ENCODE measurements around the gene SLC11A2. TPM values are rescaled to one million over a fixed set of nuclear protein-coding genes. Genes with fewer than 3 reads are reported as not detected.

Gene SLC11A2
- total and polyA plus RNA-seq, 2 of the 8 experiments (the other 6 are each of a cell fraction or from before 2014, with no cell fraction given) = 55.0 to 61.5 TPM

DNA sequence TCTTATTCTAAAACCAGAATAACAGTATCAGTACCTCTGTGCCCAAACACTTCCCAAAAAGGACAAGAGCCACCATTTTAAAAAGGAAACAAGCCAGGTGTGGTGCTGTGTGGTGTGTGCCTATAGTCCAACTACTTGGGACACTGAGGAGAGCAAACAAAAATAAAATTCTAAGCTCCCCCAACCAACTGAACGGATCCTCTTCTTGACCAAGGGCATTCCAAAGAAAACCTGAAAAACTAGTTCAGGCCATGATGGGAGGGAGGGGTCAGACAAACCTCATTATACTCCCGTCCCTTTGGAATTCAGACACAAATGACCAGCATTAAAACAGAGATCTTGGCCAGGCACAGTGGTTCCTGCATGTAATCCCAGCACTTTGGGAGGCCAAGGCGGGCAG lies 20.5 kb downstream of the SLC11A2 start (continued):
- TF ChIP-seq RBBP5 (IDR thresholded peaks at IDR 0.05; ENCODE audit: borderline replicate concordance, low read depth, low read length) (peak; percentile 52; the same call in 1 of the 2 replicates), BCL11A (IDR thresholded peaks at IDR 0.05; ENCODE audit: low read depth in 2 of 2, low read length in 2 of 2) (no peak), HDAC6 (IDR thresholded peaks at IDR 0.05; ENCODE audit: low read depth, low read length) (no peak), JUN (IDR thresholded peaks at IDR 0.05; ENCODE audit: low read depth, low read length) (no peak), FOSL1 (IDR thresholded peaks at IDR 0.05; ENCODE audit: insufficient read depth, low read depth, low read length) (no peak), PHF8 (conservative IDR thresholded peaks at IDR 0.05; ENCODE audit: low read depth, low read length) (no peak), CTBP2 (IDR thresholded peaks at IDR 0.05; ENCODE audit: borderline replicate concordance, insufficient read depth, insufficient read length, low read length) (no peak), SP2 (IDR thresholded peaks at IDR 0.05; ENCODE audit: low read length) (no peak), POU5F1 (IDR thresholded peaks at IDR 0.05; ENCODE audit: low read depth, low read length) (no peak), SRF (IDR thresholded peaks at IDR 0.05; ENCODE audit: low read depth, low read length) (no peak), BACH1 (IDR thresholded peaks at IDR 0.05; ENCODE audit: low read length) (no peak), POLR2AphosphoS5 (IDR thresholded peaks at IDR 0.05; ENCODE audit: low read depth, low read length) (no peak), TEAD4 (IDR thresholded peaks at IDR 0.05; ENCODE audit: low read depth, low read length) (no peak), TBP (IDR thresholded peaks at IDR 0.05; ENCODE audit: low read depth, low read length) (no peak), SP4 (IDR thresholded peaks at IDR 0.05; ENCODE audit: low read length) (no peak; the same call in 1 of the 2 replicates), CEBPB (IDR thresholded peaks at IDR 0.05; ENCODE audit: low read depth, low read length) (no peak)
- TF ChIP-seq, protein P1, sequence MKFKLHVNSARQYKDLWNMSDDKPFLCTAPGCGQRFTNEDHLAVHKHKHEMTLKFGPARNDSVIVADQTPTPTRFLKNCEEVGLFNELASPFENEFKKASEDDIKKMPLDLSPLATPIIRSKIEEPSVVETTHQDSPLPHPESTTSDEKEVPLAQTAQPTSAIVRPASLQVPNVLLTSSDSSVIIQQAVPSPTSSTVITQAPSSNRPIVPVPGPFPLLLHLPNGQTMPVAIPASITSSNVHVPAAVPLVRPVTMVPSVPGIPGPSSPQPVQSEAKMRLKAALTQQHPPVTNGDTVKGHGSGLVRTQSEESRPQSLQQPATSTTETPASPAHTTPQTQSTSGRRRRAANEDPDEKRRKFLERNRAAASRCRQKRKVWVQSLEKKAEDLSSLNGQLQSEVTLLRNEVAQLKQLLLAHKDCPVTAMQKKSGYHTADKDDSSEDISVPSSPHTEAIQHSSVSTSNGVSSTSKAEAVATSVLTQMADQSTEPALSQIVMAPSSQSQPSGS (IDR thresholded peaks at IDR 0.05; ENCODE audit: low read length) = no peak
- TF ChIP-seq, protein P2, sequence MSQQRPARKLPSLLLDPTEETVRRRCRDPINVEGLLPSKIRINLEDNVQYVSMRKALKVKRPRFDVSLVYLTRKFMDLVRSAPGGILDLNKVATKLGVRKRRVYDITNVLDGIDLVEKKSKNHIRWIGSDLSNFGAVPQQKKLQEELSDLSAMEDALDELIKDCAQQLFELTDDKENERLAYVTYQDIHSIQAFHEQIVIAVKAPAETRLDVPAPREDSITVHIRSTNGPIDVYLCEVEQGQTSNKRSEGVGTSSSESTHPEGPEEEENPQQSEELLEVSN (IDR thresholded peaks at IDR 0.05) = no peak

Data from H1 (cell line).